PFSK-1 (cell line): ENCODE results near the gene RBM5.

Experiments used
- FOXP2 ChIP-seq: optimal IDR thresholded peaks from 2 replicates; pipeline ENCODE3; 2011; ENCODE audit warnings: borderline replicate concordance, control low read depth, inconsistent platforms; ENCODE audit not compliant: insufficient read depth; ENCODE audit errors: extremely low read length, extremely low read depth
- POLR2AphosphoS5 ChIP-seq: IDR thresholded peaks from 2 replicates; pipeline ENCODE4 v1.6.1; 2012; ENCODE audit warnings: low read depth, mild to moderate bottlenecking, control low read depth, low read length, moderate library complexity
- SIN3A ChIP-seq: IDR thresholded peaks from 2 replicates; pipeline ENCODE4 v1.6.1; 2012; ENCODE audit warnings: mild to moderate bottlenecking, low read length, moderate library complexity, borderline replicate concordance; ENCODE audit not compliant: insufficient read depth
- TAF1 ChIP-seq: IDR thresholded peaks from 2 replicates; pipeline ENCODE4 v1.6.1; 2012; ENCODE audit warnings: low read length, control low read depth, borderline replicate concordance; ENCODE audit not compliant: insufficient read depth
- TF ChIP-seq, protein P1 (sequence below), 2 experiments: IDR thresholded peaks; 2 replicates each; pipeline versions ENCODE4 v1.6.1 to v1.8.0; 2011 to 2012; ENCODE audit warnings: low read depth in 2 of 2, low read length in 2 of 2, control low read depth in 1 of 2, inconsistent platforms in 1 of 2, mild to moderate bottlenecking in 1 of 2, moderate library complexity in 1 of 2; ENCODE audit not compliant: insufficient read depth in 1 of 2

Gene RBM5

DNA sequence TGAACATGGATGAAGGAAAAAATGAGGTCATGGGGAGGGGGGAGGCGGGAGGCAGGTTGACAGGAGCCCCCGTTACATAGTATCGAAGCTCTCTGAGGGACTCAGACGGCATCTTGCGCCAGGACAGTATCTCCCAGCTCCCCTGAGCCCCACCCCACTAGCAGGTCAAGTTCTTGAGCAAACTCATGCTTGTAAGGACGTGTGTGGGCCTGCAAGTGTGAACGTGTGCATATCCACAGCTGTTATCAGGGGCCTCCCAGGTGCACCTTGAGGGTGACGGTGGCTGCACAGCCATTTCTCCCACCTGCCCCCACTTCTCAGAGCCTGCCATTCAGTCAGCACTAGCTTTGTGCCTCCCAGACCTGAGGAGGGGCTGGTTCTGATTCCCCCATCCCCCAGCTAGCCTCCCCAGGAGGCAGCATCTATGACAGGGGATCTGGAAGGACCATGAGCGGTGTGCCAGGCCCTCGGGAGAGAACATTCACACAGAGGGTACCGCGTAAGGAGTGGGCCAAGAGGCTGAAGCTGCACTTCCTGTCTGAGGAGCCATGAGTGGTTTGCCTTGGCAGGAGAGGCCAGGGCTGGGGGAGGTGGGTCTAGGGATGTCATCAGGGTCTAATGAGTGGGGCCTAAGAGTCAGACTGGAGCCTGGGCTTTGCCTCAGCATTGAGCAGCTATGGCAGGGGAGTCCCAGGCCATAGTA lies 69.3 kb downstream of the RBM5 start:
- no peak for TF ChIP-seq TAF1

DNA sequence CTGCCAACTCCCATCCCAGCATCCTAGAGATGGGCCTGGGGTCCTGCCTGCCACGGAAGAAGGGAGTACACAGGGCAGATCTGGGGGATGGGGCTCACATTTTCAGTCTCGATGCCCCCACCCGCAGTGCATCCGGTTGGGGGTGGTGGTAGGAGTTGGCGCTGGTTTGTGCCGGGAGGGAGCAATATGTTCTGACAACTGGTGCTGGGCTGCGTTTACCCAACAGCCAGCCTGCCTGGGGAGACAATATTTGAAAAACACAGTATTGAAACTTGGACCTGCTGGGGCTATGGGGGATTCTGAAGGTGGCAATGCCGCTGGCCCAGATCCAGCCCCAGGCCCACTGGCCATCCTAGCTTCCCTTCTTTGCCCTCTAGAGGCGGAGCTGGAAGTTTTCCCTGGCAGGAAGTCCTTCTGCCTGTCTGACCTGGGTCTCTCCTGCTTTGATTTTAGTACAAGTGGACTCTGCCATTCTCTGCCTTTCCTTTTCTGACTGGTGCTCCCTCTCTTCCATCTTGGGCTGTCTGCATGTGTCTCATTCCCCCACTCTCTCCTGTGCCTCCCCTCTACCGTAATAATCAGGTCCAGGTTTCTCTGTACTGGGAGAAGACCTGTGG lies 69.9 kb downstream of the RBM5 start:
- TF ChIP-seq, protein P1, sequence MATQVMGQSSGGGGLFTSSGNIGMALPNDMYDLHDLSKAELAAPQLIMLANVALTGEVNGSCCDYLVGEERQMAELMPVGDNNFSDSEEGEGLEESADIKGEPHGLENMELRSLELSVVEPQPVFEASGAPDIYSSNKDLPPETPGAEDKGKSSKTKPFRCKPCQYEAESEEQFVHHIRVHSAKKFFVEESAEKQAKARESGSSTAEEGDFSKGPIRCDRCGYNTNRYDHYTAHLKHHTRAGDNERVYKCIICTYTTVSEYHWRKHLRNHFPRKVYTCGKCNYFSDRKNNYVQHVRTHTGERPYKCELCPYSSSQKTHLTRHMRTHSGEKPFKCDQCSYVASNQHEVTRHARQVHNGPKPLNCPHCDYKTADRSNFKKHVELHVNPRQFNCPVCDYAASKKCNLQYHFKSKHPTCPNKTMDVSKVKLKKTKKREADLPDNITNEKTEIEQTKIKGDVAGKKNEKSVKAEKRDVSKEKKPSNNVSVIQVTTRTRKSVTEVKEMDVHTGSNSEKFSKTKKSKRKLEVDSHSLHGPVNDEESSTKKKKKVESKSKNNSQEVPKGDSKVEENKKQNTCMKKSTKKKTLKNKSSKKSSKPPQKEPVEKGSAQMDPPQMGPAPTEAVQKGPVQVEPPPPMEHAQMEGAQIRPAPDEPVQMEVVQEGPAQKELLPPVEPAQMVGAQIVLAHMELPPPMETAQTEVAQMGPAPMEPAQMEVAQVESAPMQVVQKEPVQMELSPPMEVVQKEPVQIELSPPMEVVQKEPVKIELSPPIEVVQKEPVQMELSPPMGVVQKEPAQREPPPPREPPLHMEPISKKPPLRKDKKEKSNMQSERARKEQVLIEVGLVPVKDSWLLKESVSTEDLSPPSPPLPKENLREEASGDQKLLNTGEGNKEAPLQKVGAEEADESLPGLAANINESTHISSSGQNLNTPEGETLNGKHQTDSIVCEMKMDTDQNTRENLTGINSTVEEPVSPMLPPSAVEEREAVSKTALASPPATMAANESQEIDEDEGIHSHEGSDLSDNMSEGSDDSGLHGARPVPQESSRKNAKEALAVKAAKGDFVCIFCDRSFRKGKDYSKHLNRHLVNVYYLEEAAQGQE (IDR thresholded peaks at IDR 0.05; ENCODE audit: insufficient read depth in 1 of 2, low read depth in 2 of 2, low read length in 2 of 2), result no peak
- TF ChIP-seq TAF1 (no peak), SIN3A (no peak)

DNA sequence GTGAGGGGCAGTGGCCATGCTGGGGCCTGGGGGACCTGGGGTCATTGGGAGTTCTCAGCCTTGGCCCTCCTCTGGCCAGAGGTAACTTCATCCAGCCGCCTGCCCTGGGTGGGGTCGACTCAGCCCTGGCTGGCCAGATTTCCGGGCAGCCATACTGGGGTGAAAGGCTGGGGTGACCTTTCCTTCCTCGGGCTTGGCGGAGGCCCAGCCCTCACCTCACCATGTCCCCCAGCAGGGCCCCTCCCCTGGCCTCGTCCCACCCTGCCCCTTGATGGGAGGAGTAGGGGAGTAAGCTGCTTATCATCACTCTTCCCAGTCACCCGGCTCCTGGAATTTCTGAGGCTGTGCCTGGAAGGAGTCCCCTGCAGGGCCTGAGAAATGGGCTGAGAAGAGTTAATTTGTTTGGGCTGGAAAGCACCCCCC lies 71.9 kb downstream of the RBM5 start:
- no peak for TF ChIP-seq FOXP2
- TF ChIP-seq, protein P1 (IDR thresholded peaks at IDR 0.05; ENCODE audit: insufficient read depth in 1 of 2, low read depth in 2 of 2, low read length in 2 of 2), result no peak
- TF ChIP-seq TAF1, result no peak
- no peak for TF ChIP-seq SIN3A

DNA sequence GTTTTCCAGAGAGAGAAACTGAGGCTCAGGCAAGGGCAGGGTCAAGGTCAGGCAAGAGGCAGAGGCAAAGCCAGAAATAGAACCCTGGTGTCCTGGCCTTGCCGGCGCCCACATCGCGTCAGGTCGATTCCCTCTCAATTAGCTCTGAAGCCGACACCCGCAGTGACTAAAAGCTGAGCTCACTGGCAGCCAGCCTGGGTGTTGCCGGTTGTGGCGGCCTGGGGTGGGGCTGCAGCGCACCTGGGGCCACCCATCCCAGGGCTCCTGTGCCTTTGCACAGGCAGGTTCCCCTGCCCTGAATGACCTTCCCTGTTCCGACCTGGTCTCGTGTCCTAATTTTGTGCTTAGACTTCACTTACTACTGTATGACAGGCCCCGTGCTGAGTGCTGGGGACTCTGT lies 72.6 kb downstream of the RBM5 start:
- TF ChIP-seq POLR2AphosphoS5, result no peak
- TF ChIP-seq FOXP2, result no peak
- no peak for TF ChIP-seq SIN3A
- no peak for TF ChIP-seq TAF1

DNA sequence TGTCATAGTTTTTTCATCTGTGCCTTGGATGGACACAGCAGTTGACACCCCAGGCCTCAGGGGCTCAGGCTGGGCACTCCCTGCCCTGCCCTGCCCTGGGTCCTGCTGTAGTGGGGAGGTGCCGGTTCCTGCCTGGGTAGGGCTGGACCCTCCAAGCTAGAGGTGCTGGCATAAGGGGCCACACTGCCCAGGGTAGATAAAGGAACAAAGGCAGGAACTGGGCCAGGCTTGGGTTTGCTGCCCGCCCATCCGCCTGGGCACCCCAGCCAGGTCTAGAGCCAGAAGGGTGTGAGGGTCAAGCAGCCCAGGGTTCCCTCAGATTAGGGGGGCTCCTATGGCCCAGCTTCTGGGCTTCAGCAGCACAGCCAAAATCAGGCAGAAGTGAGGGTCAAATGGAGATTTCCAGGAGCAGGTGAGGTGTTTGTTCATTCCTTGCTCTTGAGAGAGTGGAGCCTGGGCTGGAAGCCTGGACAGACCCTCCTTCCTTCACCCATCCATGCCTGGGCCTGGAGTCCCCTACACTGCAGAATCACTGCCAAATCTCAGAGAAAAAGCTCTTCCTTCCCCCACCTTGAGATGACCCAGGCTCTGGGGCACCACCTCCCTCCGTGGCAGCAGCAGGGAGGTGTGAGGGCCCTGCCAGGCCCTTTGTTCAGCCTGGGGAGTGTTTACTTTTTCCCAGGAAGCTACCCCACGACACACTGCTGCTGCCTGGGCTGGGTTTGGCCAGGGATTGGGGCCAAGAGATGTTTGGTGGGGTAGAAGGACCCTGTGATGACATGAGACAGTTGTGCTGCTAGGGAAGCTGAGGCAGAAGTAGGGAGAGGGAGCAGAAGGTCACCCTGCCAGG lies 73.5 kb downstream of the RBM5 start:
- TF ChIP-seq SIN3A, result no peak
- TF ChIP-seq FOXP2, result no peak
- no peak for TF ChIP-seq TAF1
- TF ChIP-seq, protein P1 (IDR thresholded peaks at IDR 0.05; ENCODE audit: insufficient read depth in 1 of 2, low read depth in 2 of 2, low read length in 2 of 2), result no peak
- no peak for TF ChIP-seq POLR2AphosphoS5
